HG03571 (cell line): ENCODE data around the gene BBS7.

ENCODE experiments used
- ATAC-seq: cut with Tn5 transposase; IDR thresholded peaks from one replicate; pipeline ENCODE4 v1.9.1; 2021; ENCODE audit not compliant: unreplicated experiment

The BBS7 gene

GRCh38 chr4:121794505-121795188 lies 75.6 kb downstream of the BBS7 start:
- ATAC-seq = no peak

- no peak for ATAC-seq
These were observed 77.3 kb downstream of the BBS7 start for GRCh38 chr4:121792966-121793365.

- no peak for ATAC-seq
These were observed 78.8 kb downstream of the BBS7 start for GRCh38 chr4:121791481-121791880.

- ATAC-seq = no peak
These were observed 79.3 kb downstream of the BBS7 start for GRCh38 chr4:121790976-121791375.

- no peak for ATAC-seq
These were observed 80.1 kb downstream of the BBS7 start for GRCh38 chr4:121789960-121790829.

- ATAC-seq = no peak
These were observed 80.8 kb downstream of the BBS7 start for GRCh38 chr4:121789455-121789854.

- ATAC-seq = peak; percentile 82
These were observed 81.4 kb downstream of the BBS7 start for GRCh38 chr4:121788896-121789295.

GRCh38 chr4:121786221-121786620 lies 84.1 kb downstream of the BBS7 start:
- ATAC-seq = no peak

GRCh38 chr4:121785479-121785878 lies 84.8 kb downstream of the BBS7 start:
- no peak for ATAC-seq

GRCh38 chr4:121784975-121785374 lies 85.3 kb downstream of the BBS7 start:
- ATAC-seq = no peak

GRCh38 chr4:121784401-121784800 lies 85.9 kb downstream of the BBS7 start:
- ATAC-seq = no peak

GRCh38 chr4:121783210-121783609 lies 87.1 kb downstream of the BBS7 start:
- no peak for ATAC-seq

- ATAC-seq = no peak
These were observed 91.2 kb downstream of the BBS7 start for GRCh38 chr4:121778991-121779628.

- ATAC-seq = no peak
These were observed 92.6 kb downstream of the BBS7 start for GRCh38 chr4:121777625-121778024.

GRCh38 chr4:121776610-121777401 lies 93.5 kb downstream of the BBS7 start:
- no peak for ATAC-seq
